ENCODE measurements around the gene BBOX1.
"Not testable (repeated sequence)": the region's sequence is repeated elsewhere in the genome, so short reads cannot be mapped to it uniquely, and the experiment has no call there.

The BBOX1 gene

GRCh38 chr11:27040302-27041115 lies at the start of gene BBOX1:
BBOX1 (plus strand) TSS chr11:27040815; CDS start chr11:27055431, 14,616 bp downstream.
- TF ChIP-seq GATA1 (IDR thresholded peaks at IDR 0.05; ENCODE audit: low read depth, low read length) (no peak), POLR2A (IDR thresholded peaks at IDR 0.05; ENCODE audit: low read length) (no peak)
- no peak for DNase-seq

DNA sequence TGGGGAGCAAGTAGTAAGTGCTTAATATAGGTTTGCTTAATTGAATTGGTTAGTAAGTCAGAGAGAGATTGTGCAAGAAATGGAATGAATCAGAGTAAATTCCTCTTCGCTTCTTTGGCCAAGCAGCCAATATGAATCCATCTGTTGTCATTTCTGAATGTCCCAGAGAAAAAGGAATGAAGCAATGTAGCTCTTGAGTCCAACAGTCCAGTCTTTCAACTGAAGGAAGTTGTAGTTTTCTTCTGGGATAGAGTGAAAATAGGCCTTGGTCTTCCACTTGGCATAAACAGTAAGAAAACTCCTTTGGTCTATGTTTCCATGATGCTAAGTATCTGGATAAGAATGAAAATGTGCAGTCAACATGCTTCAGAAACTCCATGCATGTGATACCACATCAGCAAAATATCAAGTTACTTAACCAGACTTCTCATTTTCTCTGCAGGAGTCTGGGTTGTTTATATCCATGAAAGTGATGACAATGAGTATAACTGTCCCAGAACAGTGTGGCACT lies 48.5 kb upstream of the BBOX1 start:
- no peak for DNase-seq
- TF ChIP-seq POLR2A (IDR thresholded peaks at IDR 0.05; ENCODE audit: low read length) (no peak), GATA1 (IDR thresholded peaks at IDR 0.05; ENCODE audit: low read depth, low read length) (no peak)

GRCh38 chr11:26993965-26994457 lies 46.6 kb upstream of the BBOX1 start, which contains the start of gene FIBIN:
FIBIN (plus strand) TSS chr11:26994112; CDS start chr11:26994527, 415 bp downstream.
- TF ChIP-seq GATA1 (IDR thresholded peaks at IDR 0.05; ENCODE audit: low read depth, low read length) (no peak), POLR2A (IDR thresholded peaks at IDR 0.05; ENCODE audit: low read length) (no peak)
- DNase-seq = no peak

GRCh38 chr11:26994631-26995095 lies 46.0 kb upstream of the BBOX1 start:
- no peak for DNase-seq
- TF ChIP-seq GATA1 (IDR thresholded peaks at IDR 0.05; ENCODE audit: low read depth, low read length) = no peak
- TF ChIP-seq POLR2A (IDR thresholded peaks at IDR 0.05; ENCODE audit: low read length) = no peak

DNA sequence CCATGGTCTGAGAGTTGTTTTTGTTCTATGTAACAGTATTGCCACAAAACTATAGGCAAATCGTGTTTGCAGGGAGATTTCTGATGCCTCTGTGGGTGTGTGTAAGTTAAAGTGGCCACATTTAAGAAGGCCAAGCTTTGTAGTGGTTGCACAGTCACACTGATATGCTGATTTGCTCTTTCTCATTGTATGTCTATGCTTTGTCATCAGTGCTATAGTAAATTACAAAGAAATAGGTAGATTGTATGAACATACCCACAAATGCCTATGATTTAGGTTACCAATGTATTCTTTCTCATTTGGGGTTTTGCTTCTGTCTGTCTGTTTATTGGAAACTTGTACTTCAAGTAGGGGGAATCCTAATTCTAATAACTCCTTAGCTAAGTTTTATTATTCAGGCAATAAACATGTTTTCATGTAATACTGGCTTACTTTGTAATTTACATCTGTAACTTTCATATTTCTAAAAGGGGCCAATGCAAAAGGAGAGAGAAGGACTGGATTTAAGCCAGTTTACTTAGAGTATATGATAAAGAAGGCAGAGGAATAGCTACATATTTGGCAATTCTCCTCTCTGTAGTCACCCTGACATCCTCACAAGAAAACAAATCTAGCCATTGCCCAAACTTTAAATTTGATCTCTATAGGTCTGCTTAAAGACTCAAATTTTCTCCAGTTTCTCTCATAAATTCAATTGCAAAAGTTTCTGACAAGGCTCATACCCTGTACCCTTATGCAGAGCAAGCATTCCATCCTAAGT lies 44.7 kb upstream of the BBOX1 start:
- TF ChIP-seq POLR2A (IDR thresholded peaks at IDR 0.05; ENCODE audit: low read length) (no peak), GATA1 (IDR thresholded peaks at IDR 0.05; ENCODE audit: low read depth, low read length) (no peak)
- no peak for DNase-seq

GRCh38 chr11:26997378-26997777 lies 43.2 kb upstream of the BBOX1 start:
- no peak for DNase-seq
- TF ChIP-seq GATA1 (IDR thresholded peaks at IDR 0.05; ENCODE audit: low read depth, low read length) = no peak
- no peak for TF ChIP-seq POLR2A (IDR thresholded peaks at IDR 0.05; ENCODE audit: low read length)

DNA sequence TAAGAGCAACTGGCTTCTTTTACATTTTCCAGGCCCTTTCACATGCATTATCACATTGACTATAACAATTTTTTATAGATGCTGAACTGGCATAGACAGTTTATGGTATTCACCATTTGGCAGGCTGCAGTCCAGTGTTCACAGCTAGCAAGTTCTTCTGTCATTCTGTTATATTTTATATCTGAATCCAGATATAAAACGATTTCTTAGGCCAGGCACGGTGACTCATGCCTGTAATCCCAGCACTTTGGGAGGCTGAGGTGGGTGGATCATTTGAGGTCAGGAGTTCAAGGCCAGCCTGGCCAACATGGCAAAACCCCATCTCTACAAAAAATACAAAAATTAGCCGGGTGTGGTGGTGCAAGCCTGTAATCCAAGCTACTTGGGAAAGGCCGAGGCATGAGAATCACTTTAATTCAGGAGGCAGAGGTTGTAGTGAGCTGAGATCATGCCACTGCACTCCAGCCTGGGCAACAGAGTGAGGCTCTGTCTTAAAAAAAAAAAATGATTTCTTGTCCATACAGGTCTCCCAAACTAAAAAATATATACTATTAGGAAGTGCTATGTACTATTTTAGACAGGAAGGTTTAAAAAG lies 39.4 kb upstream of the BBOX1 start:
- not testable (repeated sequence) for DNase-seq

DNA sequence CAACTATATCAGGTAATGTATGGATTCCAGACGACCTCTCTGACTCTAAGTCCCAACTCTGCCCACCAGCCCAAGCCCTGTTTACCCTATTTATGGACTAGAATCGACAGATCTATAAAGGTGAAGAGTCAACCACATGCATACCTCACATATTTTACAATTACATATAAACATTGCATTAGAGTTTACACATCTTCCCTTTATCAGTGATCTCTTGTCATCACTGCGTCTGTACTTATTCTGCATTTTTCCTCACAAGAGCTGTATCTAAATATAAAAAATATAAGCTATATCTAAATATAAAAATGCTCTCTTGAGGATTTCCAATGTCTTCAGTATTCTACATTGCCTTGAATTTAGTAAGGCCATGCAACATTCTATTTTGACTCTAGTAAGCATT lies 38.2 kb upstream of the BBOX1 start:
- TF ChIP-seq POLR2A (IDR thresholded peaks at IDR 0.05; ENCODE audit: low read length) (no peak), GATA1 (IDR thresholded peaks at IDR 0.05; ENCODE audit: low read depth, low read length) (no peak)
- no peak for DNase-seq

DNA sequence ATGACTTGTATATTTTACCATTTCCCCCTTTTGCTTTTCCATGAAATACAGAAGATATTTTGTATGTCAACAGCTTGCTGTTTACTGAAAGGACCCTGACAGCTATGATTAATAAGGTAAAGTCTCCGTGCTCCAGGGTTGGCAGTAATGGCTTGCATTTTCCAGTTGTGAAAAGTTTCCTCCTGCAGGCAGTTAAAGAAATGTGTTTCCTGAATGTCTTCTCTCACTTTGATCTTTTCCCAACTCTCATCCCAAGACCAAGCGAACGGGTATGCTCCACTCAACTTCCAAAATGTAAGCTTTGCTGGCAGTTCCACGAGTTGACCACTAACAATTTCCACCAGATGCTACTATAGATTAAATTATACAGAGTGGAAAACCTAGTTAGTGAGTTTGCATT lies 37.8 kb upstream of the BBOX1 start:
- no peak for TF ChIP-seq POLR2A (IDR thresholded peaks at IDR 0.05; ENCODE audit: low read length)
- no peak for TF ChIP-seq GATA1 (IDR thresholded peaks at IDR 0.05; ENCODE audit: low read depth, low read length)

DNA sequence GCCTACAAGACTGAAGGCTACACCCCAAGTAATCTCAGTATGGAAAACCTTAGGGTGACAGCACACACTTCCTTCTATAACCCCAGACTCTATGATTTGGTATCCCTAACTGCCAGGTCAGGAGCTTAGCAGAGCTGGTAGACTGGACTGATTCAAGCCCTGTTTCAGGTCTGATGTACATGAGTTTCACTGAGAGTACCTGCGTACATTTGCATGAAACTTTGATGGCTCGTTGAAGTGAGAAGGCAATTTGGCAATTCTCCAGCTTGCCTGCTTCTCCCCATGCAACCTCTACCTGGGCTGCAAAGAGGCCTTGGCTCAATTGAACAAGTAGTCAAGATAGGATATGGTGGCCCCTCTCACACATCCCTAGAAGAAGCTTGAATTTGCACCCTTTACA lies 36.5 kb upstream of the BBOX1 start:
- no peak for DNase-seq
- TF ChIP-seq POLR2A (IDR thresholded peaks at IDR 0.05; ENCODE audit: low read length) (no peak), GATA1 (IDR thresholded peaks at IDR 0.05; ENCODE audit: low read depth, low read length) (no peak)

More for the DNA sequence above, 37.8 kb upstream of the BBOX1 start:
- DNase-seq = no peak

DNA sequence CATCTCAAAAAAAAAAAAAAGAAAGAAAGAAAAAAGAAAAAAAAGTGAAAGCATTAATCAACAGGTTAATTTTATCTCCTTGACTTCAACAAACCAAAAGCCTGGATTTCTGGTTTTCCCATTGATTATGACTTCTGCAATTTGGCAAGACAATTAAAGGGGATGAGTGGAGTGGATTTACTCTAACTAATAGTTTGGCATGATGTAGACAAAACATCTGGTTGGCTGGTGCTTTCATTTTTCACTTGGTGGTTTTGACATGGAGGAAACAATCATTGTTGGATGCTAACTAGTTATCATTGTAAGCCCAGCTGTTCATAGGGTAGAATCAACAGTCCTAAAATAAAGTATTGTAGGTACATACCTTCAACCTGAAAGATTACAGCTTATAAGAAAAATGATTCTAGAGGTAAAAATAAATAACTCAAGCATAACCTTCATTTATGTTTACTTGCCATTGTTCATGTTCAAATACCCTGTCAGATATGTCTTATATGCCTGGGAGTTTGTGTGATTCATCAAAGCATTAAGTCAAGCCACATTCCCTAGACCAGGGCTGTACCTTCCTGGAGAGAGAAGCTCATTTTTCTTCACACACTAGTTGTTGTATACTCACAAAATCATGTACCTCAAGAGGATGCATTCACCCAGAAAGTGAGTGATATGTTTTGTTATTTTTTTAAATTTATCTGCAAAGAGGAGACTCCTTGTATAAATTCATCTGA lies 31.6 kb upstream of the BBOX1 start:
- no peak for DNase-seq
- TF ChIP-seq GATA1 (IDR thresholded peaks at IDR 0.05; ENCODE audit: low read depth, low read length) (no peak), POLR2A (IDR thresholded peaks at IDR 0.05; ENCODE audit: low read length) (no peak)

DNA sequence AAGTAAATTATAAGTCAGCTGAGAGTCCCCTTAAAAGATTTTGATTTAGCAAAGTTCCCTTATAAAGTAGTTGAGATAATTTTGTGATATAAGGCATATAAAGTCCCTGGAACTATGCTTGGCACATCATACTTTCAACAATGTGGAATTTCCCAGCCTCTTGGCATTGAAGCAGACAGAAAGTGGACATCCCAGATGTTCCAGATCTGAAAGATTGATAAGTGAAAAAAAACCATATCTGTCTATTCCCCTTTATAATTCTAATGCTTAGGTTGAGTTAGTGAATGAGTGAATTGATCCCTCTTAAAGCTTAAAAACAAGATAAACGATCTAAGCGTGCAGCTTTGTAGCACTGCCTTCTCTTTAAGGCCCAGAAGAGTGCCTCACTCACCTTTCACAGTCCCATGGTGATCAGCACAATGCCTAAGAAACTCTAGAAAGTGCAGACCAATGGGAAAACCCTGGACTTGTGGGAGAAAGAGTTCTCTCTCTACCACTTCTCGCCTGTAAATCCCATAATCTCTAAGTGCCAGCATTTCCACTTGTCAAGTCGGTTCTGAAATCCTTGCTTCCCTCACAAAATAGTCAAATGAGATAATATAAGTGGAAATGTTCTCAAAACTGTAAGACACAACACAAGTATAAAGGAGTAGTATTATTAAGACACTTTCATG lies 28.9 kb upstream of the BBOX1 start:
- TF ChIP-seq POLR2A (IDR thresholded peaks at IDR 0.05; ENCODE audit: low read length) (no peak), GATA1 (IDR thresholded peaks at IDR 0.05; ENCODE audit: low read depth, low read length) (no peak)
- no peak for DNase-seq
